Measurements from ENCODE around the gene PLCB4. TPM values are rescaled to one million over a fixed set of nuclear protein-coding genes. Genes with fewer than 3 reads are reported as not detected.
"Not testable (repeated sequence)": the region's sequence is repeated elsewhere in the genome, so short reads cannot be mapped to it uniquely, and the experiment has no call there.

PLCB4 gene
- total and polyA plus RNA-seq, 12 donors: 0.26 to 8.5 (median 2.8) TPM

DNA sequence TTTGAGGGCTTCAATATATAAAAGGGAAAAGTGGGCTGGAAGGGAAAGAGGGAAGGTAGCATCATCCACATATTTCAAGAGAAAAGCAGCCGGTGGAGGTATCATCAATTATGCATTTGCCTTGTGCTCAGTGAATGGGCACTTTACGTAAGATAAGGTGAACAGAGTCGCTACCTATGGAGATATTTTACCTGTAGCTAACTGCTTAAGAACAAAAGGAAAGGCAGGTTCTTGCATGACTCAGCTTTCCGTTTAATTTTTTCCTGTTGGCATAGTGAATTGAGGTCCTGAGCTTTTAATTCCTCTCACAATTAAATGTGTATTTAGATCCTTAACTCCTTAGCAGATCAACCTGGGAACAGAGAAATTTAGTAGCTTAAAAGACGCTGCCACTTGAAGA is 25.5 kb upstream of the PLCB4 start:
- 79 to 86% (median 84%) methylated on average over 5 of the region's 5 CpGs for WGBS, 4 donors
- TF ChIP-seq POLR2A (IDR thresholded peaks at IDR 0.05) (no peak), CTCF (IDR thresholded peaks at IDR 0.05) (no peak)
- no peaks in the 10 kb centered on the region for H3K9me3 ChIP-seq (replicated peaks in 1 of 3)
- H3K4me3 ChIP-seq: no peak overlapping the region
- H3K27ac ChIP-seq: no peak overlapping the region
- H3K27me3 ChIP-seq: no peaks in the 10 kb centered on the region
- intact Hi-C loops (cut with DNase I): no loop called here
- no peaks in the 10 kb centered on the region for H3K36me3 ChIP-seq (replicated peaks in 1 of 2)
- no peak for DNase-seq
- H3K4me1 ChIP-seq (replicated peaks in 1 of 2): no peaks in the 10 kb centered on the region

DNA sequence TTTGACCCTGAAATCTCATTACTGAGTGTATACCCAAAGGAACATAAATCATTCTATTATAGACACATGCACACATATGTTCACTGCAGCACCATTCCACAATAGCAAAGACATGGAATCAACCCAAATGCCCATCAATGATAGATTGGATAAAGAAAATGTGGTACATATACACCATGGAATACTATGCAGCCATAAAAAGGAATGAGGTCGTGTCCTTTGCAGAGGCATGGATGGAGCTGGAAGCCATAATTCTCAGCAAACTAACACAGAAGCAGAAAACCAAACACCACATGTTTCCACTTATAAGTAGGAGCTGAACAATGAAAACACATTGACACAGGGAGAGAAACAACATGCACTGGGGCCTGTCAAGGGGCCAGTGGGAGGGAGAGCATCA is 21.0 kb upstream of the PLCB4 start:
- H3K27ac ChIP-seq; DNase-seq; H3K9me3 ChIP-seq (replicated peaks in 1 of 3); intact Hi-C loops (cut with DNase I); H3K27me3 ChIP-seq; H3K36me3 ChIP-seq (replicated peaks in 1 of 2); H3K4me1 ChIP-seq (replicated peaks in 1 of 2); H3K4me3 ChIP-seq: not testable (repeated sequence)
- WGBS, 4 donors: 64 to 78% (median 72%) methylated on average over 1 of the region's 1 CpG

GRCh38 chr20:9051508-9051907 is 17.4 kb upstream of the PLCB4 start:
- no peak overlapping the region for H3K4me3 ChIP-seq
- H3K36me3 ChIP-seq (replicated peaks in 1 of 2): no peaks in the 10 kb centered on the region
- no peaks in the 10 kb centered on the region for H3K9me3 ChIP-seq (replicated peaks in 1 of 3)
- TF ChIP-seq CTCF (IDR thresholded peaks at IDR 0.05): no peak
- TF ChIP-seq POLR2A (IDR thresholded peaks at IDR 0.05): no peak
- no peak overlapping the region for H3K27ac ChIP-seq
- WGBS, 4 donors: 70 to 96% (median 91%) methylated on average over 2 of the region's 2 CpGs
- H3K27me3 ChIP-seq: no peaks in the 10 kb centered on the region
- intact Hi-C loops (cut with DNase I): no loop called here
- DNase-seq: peak in 5 of 7 donors; percentile 20 to 68 (median 44)
- H3K4me1 ChIP-seq (replicated peaks in 1 of 2): no peaks in the 10 kb centered on the region

- no peaks in the 10 kb centered on the region for H3K36me3 ChIP-seq (replicated peaks in 1 of 2)
- no peaks in the 10 kb centered on the region for H3K27me3 ChIP-seq
- no peaks in the 10 kb centered on the region for H3K9me3 ChIP-seq (replicated peaks in 1 of 3)
- TF ChIP-seq CTCF (IDR thresholded peaks at IDR 0.05): no peak
- no peak for TF ChIP-seq POLR2A (IDR thresholded peaks at IDR 0.05)
- no peak overlapping the region for H3K4me3 ChIP-seq
- intact Hi-C loops (cut with DNase I): no loop called here
- no peak overlapping the region for H3K27ac ChIP-seq
- WGBS, 4 donors: 60 to 96% (median 88%) methylated on average over 3 of the region's 3 CpGs
- no peaks in the 10 kb centered on the region for H3K4me1 ChIP-seq (replicated peaks in 1 of 2)
- DNase-seq: no peak
These were observed 16.8 kb upstream of the PLCB4 start for GRCh38 chr20:9052136-9052535.

DNA sequence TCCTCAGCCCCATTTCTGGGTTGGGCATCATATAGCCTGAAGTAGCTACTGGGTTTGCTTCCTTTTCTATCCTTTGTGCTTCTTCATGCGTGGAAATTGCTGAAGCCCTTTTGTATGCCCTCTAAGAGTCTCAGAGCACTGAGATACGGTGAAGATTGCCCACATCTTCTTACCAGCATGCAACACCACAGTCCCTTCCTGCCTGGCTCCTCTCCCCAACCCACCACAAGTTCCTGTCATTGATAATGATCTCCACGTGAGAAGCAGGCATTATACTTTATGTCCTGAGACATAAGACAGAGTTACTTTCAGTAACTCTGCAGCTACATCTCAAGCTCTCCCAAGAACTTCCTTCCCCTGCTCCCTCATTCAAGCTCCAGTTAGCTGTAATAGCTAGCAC is 15.8 kb upstream of the PLCB4 start:
- Histone ChIP-seq H3K9me3 (replicated peaks in 1 of 3) (no peaks in the 10 kb centered on the region), H3K27me3 (no peaks in the 10 kb centered on the region), H3K36me3 (replicated peaks in 1 of 2) (no peaks in the 10 kb centered on the region), H3K4me1 (replicated peaks in 1 of 2) (no peaks in the 10 kb centered on the region), H3K27ac (no peak overlapping the region), H3K4me3 (no peak overlapping the region)
- WGBS, 4 donors: 49 to 70% (median 58%) methylated on average over 3 of the region's 3 CpGs
- intact Hi-C loops (cut with DNase I): no loop called here
- DNase-seq: no peak
- TF ChIP-seq POLR2A (IDR thresholded peaks at IDR 0.05): no peak

Data from adrenal gland (tissue), 12 donors.